Type B pancreatic cell (in vitro differentiated cells): ENCODE data around the gene ADAP1. TPM values are rescaled to one million over a fixed set of nuclear protein-coding genes. Genes with fewer than 3 reads are reported as not detected.
"Not testable (repeated sequence)": the region's sequence is repeated elsewhere in the genome, so short reads cannot be mapped to it uniquely, and the experiment has no call there.

Experiments used
- DNase-seq: peaks from one replicate; pipeline ENCODE4 v3.0.0; 2021; ENCODE audit warnings: mixed read lengths; ENCODE audit not compliant: unreplicated experiment; ENCODE audit errors: extremely low spot score
- H3K27ac Mint-ChIP-seq: 2 replicates; pipeline ENCODE4 v1.8.0; 2021; ENCODE audit warnings: mild to moderate bottlenecking, mixed read lengths
- H3K27me3 Mint-ChIP-seq: 2 replicates; pipeline ENCODE4 v1.8.0; 2021; ENCODE audit warnings: mixed read lengths
- H3K36me3 Mint-ChIP-seq: 2 replicates; pipeline ENCODE4 v1.8.0; 2021; ENCODE audit warnings: mixed read lengths
- H3K4me1 Mint-ChIP-seq: one replicate; pipeline ENCODE4 v1.8.0; 2021; ENCODE audit warnings: mixed read lengths; ENCODE audit not compliant: unreplicated experiment
- H3K4me3 Mint-ChIP-seq: 2 replicates; pipeline ENCODE4 v1.8.0; 2021; ENCODE audit warnings: mild to moderate bottlenecking, mixed read lengths
- H3K9me3 Mint-ChIP-seq: 2 replicates; pipeline ENCODE4 v1.8.0; 2021; ENCODE audit warnings: mixed read lengths
- total RNA-seq: library from RNA; stranded (reverse); gene quantifications from 2 replicates; pipeline ENCODE4 v1.2.1, GENCODE V29; 2021; ENCODE audit warnings: low replicate concordance
- TF ChIP-seq, protein P1 (sequence below): fragments of 200-600 bp; sonication (generic); conservative IDR thresholded peaks from 2 replicates; pipeline ENCODE4 v1.5.0; 2021; ENCODE audit warnings: antibody characterized with exemption, mild to moderate bottlenecking

Gene ADAP1
- total RNA-seq, 1 donor from 2014 or later = 15.7 TPM

DNA sequence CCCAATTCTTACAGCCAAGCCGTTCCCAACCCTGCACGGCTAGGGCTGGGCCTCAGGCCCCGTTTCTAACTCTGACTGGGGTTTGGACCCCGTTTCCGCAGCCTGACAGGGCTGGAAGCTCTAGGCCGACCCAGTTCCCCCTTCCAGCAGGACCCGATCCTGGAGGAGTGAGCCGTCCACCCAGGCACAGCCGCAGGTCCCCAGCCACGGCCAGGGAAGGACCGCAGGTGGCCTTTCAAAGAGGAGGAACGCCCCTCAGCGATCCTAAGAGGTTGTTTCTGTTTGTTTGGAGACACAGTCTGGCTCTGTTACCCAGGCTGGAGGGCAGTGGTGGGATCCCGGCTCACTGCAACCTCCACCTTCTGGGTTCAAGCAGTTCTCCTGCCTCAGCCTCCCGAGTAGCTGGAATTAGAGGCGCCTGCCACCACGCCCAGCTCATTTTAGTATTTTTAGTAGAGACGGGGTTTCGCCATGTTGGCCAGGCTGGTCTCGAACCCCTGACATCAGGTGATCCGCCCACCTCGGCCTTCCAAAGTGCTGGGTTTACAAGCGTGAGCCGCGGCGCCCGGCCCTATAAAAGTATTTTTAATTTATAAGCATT, 78.9 kb downstream of the ADAP1 start:
- Mint-ChIP-seq H3K4me1 (peaks cover 21% of the 10 kb centered on the region), H3K27ac (peak overlapping the region; percentile 65), H3K9me3 (no peaks in the 10 kb centered on the region), H3K27me3 (no peaks in the 10 kb centered on the region), H3K4me3 (no peak overlapping the region), H3K36me3 (peaks cover 24% of the 10 kb centered on the region)
- no peak for DNase-seq
- TF ChIP-seq, protein P1, sequence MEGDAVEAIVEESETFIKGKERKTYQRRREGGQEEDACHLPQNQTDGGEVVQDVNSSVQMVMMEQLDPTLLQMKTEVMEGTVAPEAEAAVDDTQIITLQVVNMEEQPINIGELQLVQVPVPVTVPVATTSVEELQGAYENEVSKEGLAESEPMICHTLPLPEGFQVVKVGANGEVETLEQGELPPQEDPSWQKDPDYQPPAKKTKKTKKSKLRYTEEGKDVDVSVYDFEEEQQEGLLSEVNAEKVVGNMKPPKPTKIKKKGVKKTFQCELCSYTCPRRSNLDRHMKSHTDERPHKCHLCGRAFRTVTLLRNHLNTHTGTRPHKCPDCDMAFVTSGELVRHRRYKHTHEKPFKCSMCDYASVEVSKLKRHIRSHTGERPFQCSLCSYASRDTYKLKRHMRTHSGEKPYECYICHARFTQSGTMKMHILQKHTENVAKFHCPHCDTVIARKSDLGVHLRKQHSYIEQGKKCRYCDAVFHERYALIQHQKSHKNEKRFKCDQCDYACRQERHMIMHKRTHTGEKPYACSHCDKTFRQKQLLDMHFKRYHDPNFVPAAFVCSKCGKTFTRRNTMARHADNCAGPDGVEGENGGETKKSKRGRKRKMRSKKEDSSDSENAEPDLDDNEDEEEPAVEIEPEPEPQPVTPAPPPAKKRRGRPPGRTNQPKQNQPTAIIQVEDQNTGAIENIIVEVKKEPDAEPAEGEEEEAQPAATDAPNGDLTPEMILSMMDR = no peak

DNA sequence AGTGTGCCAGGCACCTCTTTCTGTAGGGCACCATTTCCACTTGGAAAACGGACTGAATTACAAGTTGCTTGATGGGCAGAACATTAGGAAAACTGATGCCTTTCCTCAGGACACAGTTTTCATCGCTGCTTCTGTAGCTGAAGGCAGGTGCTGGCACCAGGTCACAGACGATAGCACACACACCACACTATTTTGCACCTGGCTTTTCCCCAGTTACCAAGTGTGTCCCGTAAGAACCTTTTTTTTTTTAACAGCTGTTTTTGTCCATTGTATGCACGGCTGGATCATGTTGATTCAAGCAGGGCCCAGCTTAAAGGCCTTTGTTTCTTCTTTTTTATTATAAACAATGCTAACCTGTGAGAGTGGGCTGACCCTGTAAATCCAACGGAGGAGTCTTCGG, 79.4 kb downstream of the ADAP1 start:
- TF ChIP-seq, protein P1 = no peak
- H3K9me3 Mint-ChIP-seq = no peaks in the 10 kb centered on the region
- peaks cover 21% of the 10 kb centered on the region for H3K4me1 Mint-ChIP-seq
- H3K4me3 Mint-ChIP-seq = peak overlapping the region; percentile 44
- H3K27ac Mint-ChIP-seq = peak overlapping the region; percentile 65
- DNase-seq = no peak
- H3K27me3 Mint-ChIP-seq = no peaks in the 10 kb centered on the region
- peaks cover 26% of the 10 kb centered on the region for H3K36me3 Mint-ChIP-seq

DNA sequence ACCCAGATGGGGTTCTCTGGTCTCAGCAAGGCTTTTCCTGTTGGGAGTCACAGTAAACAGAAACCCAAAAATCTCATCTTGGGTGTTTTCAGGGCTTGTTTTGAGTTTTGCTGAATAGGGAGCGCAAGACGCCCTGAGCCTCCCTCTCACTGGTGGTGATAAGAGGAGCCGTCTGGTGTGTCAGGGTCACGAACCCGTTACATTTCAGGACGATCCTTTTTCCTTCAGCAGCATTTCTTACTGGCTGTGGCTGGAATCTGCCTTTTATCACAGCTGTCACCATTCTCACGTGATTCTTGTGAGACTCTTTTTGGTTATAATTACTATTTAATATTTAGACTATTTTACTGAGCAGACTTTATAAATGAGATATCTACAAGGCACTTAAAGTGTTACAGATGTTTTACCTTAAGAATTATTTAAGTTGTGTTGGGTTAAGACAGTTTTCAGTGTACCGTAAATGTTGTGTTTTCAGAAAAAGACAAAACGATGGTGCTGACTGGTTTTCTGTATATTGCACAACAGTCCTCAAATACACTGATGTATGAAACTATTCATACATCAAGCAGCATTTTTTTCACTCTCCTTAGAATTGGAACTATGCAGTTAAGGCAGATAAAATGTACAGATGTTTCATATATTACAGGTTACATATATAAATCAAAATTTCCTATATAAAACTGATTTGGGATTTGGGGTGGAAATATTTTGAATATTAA, 80.3 kb downstream of the ADAP1 start:
- Mint-ChIP-seq H3K36me3 (peaks cover 29% of the 10 kb centered on the region), H3K27me3 (no peaks in the 10 kb centered on the region), H3K27ac (peak overlapping the region; percentile 90), H3K4me3 (peak overlapping the region; percentile 67), H3K9me3 (no peaks in the 10 kb centered on the region), H3K4me1 (peaks cover 18% of the 10 kb centered on the region)
- no peak for DNase-seq
- TF ChIP-seq, protein P1 = no peak

DNA sequence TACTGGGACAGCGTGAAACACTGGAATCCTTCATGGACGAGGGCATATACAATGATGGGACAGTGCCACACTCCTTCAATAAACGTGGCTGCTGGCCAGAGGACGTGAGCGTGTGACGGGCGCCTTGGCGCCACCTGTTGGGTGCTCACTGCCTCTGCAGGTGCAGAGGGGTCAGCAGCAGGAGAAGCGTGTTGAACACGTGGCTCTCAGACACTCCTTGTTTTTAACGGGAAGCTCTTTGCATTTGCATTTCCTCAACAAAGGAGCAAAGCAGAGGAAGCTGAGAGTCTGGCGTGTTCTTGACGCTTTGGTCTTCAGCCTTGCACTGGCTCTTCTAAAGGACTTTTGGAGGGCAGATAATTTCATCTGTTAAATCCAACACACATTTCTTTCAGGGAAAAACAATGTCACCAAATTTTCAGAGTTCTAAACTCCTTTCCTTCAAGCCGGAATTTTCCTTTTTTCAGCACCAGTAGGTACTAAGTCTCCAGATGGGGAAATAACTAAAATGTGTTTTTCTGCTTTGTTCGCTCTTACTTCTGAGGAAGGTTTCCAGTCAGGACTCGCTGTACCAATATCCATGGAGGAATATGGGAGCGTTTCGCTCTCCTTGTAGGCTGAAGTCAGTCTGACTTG, 81.0 kb downstream of the ADAP1 start:
- H3K9me3 Mint-ChIP-seq = no peaks in the 10 kb centered on the region
- H3K27me3 Mint-ChIP-seq = no peaks in the 10 kb centered on the region
- H3K27ac Mint-ChIP-seq = peak overlapping the region; percentile 90
- H3K4me1 Mint-ChIP-seq = peaks cover 16% of the 10 kb centered on the region
- peak overlapping the region; percentile 67 for H3K4me3 Mint-ChIP-seq
- TF ChIP-seq, protein P1 = peak; percentile 92
- H3K36me3 Mint-ChIP-seq = peaks cover 30% of the 10 kb centered on the region
- DNase-seq = no peak

DNA sequence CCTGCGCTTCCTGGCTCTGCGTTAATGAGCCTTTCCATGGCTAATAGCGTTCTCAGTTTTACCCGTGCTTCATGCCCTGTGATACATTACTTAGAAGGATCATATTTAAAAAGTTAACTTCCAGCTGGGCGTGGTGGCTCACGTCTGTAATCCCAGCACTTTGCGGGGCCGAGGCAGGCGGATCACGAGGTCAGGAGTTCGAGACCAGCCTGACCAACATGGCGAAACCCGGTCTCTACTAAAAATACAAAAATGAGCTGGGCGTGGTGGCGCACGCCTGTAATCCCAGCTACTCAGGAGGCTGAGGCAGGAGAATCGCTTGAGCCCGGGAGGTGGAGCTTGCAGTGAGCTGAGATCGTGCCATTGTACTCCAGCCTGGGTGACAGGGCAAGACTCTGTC, 81.8 kb downstream of the ADAP1 start:
- not testable (repeated sequence) for DNase-seq, H3K27me3 Mint-ChIP-seq, H3K27ac Mint-ChIP-seq, H3K4me3 Mint-ChIP-seq, H3K9me3 Mint-ChIP-seq
- peaks cover 30% of the 10 kb centered on the region for H3K36me3 Mint-ChIP-seq
- H3K4me1 Mint-ChIP-seq = peaks cover 11% of the 10 kb centered on the region
